GM23338 (cell line): Measurements from ENCODE around the gene SPRED3. TPM values are rescaled to one million over a fixed set of nuclear protein-coding genes. Genes with fewer than 3 reads are reported as not detected.
A peak's percentile ranks its signal among the peaks of the same experiment; 100 is the strongest.

ENCODE experiments used
- ATAC-seq: fragments of 200-7000 bp; cut with Tn5 transposase; 3 replicates; pipeline ENCODE4 v1.9.1; 2020
- DNase-seq: peaks from one replicate; pipeline ENCODE4 v3.0.0-alpha.2; 2015; ENCODE audit warnings: low spot score
- H2AFZ ChIP-seq: fragments of 200-600 bp; sonication (generic); 2 replicates; pipeline ENCODE4 v1.8.0; 2016; ENCODE audit warnings: antibody characterized with exemption, mild to moderate bottlenecking, moderate library complexity
- H3F3A ChIP-seq: fragments of 200-600 bp; sonication (generic); replicated peaks from 2 replicates; pipeline ENCODE4 v1.8.0; 2017; ENCODE audit warnings: antibody characterized with exemption, mixed run types, low read depth
- H3K27ac ChIP-seq: fragments of 200-600 bp; sonication (generic); 2 replicates; pipeline ENCODE4 v1.6.1; 2016; ENCODE audit warnings: low read depth
- H3K27me3 ChIP-seq: fragments of 200-600 bp; sonication (generic); 2 replicates; pipeline ENCODE4 v1.8.0; 2016; ENCODE audit warnings: mild to moderate bottlenecking, mixed run types, moderate library complexity; ENCODE audit not compliant: insufficient read depth
- H3K36me3 ChIP-seq: fragments of 200-600 bp; sonication (generic); 2 replicates; pipeline ENCODE4 v1.8.0; 2016; ENCODE audit warnings: mild to moderate bottlenecking; ENCODE audit not compliant: insufficient read depth
- H3K4me1 ChIP-seq: fragments of 200-600 bp; sonication (generic); 2 replicates; pipeline ENCODE4 v1.8.0; 2016; ENCODE audit warnings: mild to moderate bottlenecking, moderate library complexity; ENCODE audit not compliant: insufficient read depth
- H3K4me2 ChIP-seq: fragments of 200-600 bp; sonication (generic); 2 replicates; pipeline ENCODE4 v1.7.1; 2017; ENCODE audit warnings: mixed run types
- H3K4me3 ChIP-seq: fragments of 200-600 bp; sonication (generic); 2 replicates; pipeline ENCODE4 v1.6.1; 2016; ENCODE audit warnings: mixed run types
- H3K79me2 ChIP-seq: fragments of 200-600 bp; sonication (generic); replicated peaks from 2 replicates; pipeline ENCODE4 v1.8.0; 2017; ENCODE audit warnings: mild to moderate bottlenecking; ENCODE audit not compliant: insufficient read depth
- H3K9me2 ChIP-seq: fragments of 200-600 bp; sonication (generic); 2 replicates; pipeline ENCODE4 v1.8.0; 2017; ENCODE audit not compliant: insufficient read depth
- H4K20me1 ChIP-seq: fragments of 200-600 bp; sonication (generic); replicated peaks from 2 replicates; pipeline ENCODE4 v1.8.0; 2017; ENCODE audit warnings: mild to moderate bottlenecking; ENCODE audit not compliant: insufficient read depth
- H3K27ac Mint-ChIP-seq: 2 replicates; pipeline ENCODE4 v1.8.0; 2020; ENCODE audit warnings: inconsistent platforms, mild to moderate bottlenecking, moderate library complexity, mixed read lengths
- H3K27me3 Mint-ChIP-seq: 3 replicates; pipeline ENCODE4 v1.8.0; 2022; ENCODE audit warnings: low read depth, mild to moderate bottlenecking, moderate library complexity, mixed read lengths, inconsistent platforms; ENCODE audit not compliant: insufficient read depth, poor library complexity
- H3K36me3 Mint-ChIP-seq: 3 replicates; pipeline ENCODE4 v1.8.0; 2021; ENCODE audit warnings: low read depth, mild to moderate bottlenecking, inconsistent platforms, moderate library complexity, mixed read lengths
- H3K4me1 Mint-ChIP-seq: 3 replicates; pipeline ENCODE4 v1.8.0; 2020; ENCODE audit warnings: mild to moderate bottlenecking, inconsistent platforms, mixed read lengths
- H3K4me3 Mint-ChIP-seq: 3 replicates; pipeline ENCODE4 v1.8.0; 2021; ENCODE audit warnings: moderate library complexity, mild to moderate bottlenecking, inconsistent platforms, mixed read lengths
- H3K9me3 Mint-ChIP-seq: 3 replicates; pipeline ENCODE4 v1.8.0; 2020; ENCODE audit warnings: moderate library complexity, mild to moderate bottlenecking, inconsistent platforms, mixed read lengths
- JUNB ChIP-seq: IDR thresholded peaks from one replicate; pipeline ENCODE4 v1.6.1; 2016; ENCODE audit warnings: antibody characterized with exemption; ENCODE audit not compliant: unreplicated experiment
- REST ChIP-seq: IDR thresholded peaks from one replicate; pipeline ENCODE4 v1.6.1; 2018; ENCODE audit warnings: antibody characterized with exemption; ENCODE audit not compliant: unreplicated experiment
- polyA plus RNA-seq: library from polyadenylated mRNA; unstranded; fragments of >200 nt; fragmentation: Nextera tagmentation; extraction: Ambion mirVana; gene quantifications from 2 replicates; pipeline ENCODE4 v1.2.1, GENCODE V29; 2016
- total RNA-seq: library from RNA; depleted of rRNA; stranded (reverse); fragments of >200 nt; shearing (Covaris generic); gene quantifications from 2 replicates; pipeline ENCODE4 v1.2.3, GENCODE V29; 2014
- TF ChIP-seq, protein P1 (sequence below), 2 experiments: fragments of 200-600 bp in 1 of 2; sonication (generic) in 1 of 2; conservative IDR thresholded peaks; 2 replicates each; pipeline versions ENCODE4 v1.5.1 to v1.6.1; 2016 to 2017; ENCODE audit warnings: antibody characterized with exemption in 2 of 2, low read depth in 2 of 2, mild to moderate bottlenecking in 2 of 2, moderate library complexity in 1 of 2

SPRED3 gene
- total and polyA plus RNA-seq, 2 experiments from 2014 or later: 3.9 to 11.6 TPM

DNA sequence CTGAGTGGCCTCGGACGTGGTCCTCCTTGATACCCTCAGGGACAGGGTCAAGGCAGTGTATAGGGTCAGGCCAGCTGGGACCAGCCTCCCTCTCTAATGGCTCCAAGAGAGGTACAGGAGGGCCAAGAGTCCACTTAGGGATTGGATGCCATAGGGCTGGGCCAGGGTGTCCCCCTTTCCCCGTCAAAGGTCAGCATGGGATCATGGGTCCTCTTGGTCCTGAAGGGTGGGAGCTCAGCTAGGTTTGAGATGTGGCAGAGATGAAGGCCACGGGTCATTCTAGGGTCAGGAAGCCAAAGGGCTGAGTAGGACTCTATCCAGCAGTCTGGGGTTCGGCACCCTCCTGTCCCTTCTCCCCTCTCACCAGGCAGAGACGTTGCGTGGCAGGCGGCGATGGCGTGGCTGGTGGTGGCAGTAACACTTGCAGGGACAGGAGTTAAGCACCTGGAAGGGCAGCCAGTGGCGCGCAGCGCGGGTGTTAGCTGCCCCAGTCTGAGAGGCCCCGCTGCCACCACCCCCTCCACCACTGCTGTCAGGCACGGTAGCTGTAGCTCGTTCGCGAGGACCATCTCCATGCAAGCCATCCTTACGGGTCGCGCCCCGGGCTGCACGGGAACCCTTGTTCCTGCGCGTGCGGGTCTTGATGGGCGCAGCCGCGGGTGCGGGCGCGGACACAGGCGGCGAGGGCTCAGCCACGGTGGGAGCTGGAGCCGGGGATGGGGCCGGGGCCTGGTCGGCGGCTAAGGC, 3.3 kb upstream of the SPRED3 start:
- no peaks in the 10 kb centered on the region for H3K9me2 ChIP-seq
- no peaks in the 10 kb centered on the region; the same call in 1 of the 2 replicates for H3K79me2 ChIP-seq
- Mint-ChIP-seq H3K9me3 (no peaks in the 10 kb centered on the region; the same call in 2 of the 3 replicates), H3K27ac (no peak overlapping the region), H3K36me3 (peaks cover 40% of the 10 kb centered on the region), H3K27me3 (peaks cover 37% of the 10 kb centered on the region), H3K4me1 (peaks cover 19% of the 10 kb centered on the region), H3K4me3 (peak overlapping the region; percentile 16; the same call in 2 of the 3 replicates)
- H3K27me3 ChIP-seq: peaks cover 24% of the 10 kb centered on the region
- H3K4me1 ChIP-seq: peaks cover 6% of the 10 kb centered on the region
- H2AFZ ChIP-seq: no peak overlapping the region
- TF ChIP-seq, protein P1, sequence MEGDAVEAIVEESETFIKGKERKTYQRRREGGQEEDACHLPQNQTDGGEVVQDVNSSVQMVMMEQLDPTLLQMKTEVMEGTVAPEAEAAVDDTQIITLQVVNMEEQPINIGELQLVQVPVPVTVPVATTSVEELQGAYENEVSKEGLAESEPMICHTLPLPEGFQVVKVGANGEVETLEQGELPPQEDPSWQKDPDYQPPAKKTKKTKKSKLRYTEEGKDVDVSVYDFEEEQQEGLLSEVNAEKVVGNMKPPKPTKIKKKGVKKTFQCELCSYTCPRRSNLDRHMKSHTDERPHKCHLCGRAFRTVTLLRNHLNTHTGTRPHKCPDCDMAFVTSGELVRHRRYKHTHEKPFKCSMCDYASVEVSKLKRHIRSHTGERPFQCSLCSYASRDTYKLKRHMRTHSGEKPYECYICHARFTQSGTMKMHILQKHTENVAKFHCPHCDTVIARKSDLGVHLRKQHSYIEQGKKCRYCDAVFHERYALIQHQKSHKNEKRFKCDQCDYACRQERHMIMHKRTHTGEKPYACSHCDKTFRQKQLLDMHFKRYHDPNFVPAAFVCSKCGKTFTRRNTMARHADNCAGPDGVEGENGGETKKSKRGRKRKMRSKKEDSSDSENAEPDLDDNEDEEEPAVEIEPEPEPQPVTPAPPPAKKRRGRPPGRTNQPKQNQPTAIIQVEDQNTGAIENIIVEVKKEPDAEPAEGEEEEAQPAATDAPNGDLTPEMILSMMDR (conservative IDR thresholded peaks at IDR 0.05; ENCODE audit: low read depth in 2 of 2): 0 out of 4 replicates have a peak, but pooled peaks of 1 of the 2 experiments have one; percentile 1
- TF ChIP-seq JUNB: no peak
- H3K36me3 ChIP-seq: peaks cover 7% of the 10 kb centered on the region
- ATAC-seq: no peak; the same call in 2 of the 3 replicates
- peaks cover 4% of the 10 kb centered on the region for H4K20me1 ChIP-seq
- peaks cover 15% of the 10 kb centered on the region for H3F3A ChIP-seq
- H3K4me2 ChIP-seq: peak overlapping the region; percentile 95
- H3K4me3 ChIP-seq: peak overlapping the region; percentile 96
- DNase-seq: no peak
- no peak overlapping the region for H3K27ac ChIP-seq

DNA sequence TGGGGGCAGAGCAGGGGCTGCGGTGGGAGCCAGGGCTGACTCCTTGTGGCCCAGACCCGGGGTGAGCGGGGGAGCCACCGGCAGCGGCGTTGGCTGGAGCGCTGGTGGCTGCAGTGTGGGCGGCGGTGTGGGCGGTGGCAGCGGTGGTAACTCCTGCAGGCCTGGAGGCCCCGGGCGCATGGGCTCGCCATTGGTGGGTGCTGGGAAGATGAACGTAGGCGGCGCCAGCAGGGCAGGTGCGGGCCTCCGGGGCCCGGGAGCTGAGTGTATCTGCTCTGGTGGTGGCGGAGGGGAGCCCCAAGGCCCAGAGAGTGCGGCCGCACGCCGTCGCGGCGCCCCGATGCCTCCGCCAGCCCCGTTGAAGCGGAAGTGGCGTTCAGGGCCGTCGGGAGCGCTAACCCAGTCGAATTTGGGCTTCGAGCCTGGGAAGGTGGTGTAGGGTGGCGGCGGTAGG, 2.7 kb upstream of the SPRED3 start:
- peak overlapping the region; percentile 95 for H3K4me2 ChIP-seq

More for the DNA sequence above, 2.7 kb upstream of the SPRED3 start:
- Mint-ChIP-seq H3K4me3 (peak overlapping the region; percentile 86; the same call in 2 of the 3 replicates), H3K27ac (no peak overlapping the region), H3K4me1 (peaks cover 24% of the 10 kb centered on the region), H3K9me3 (no peaks in the 10 kb centered on the region; the same call in 2 of the 3 replicates), H3K36me3 (peaks cover 36% of the 10 kb centered on the region), H3K27me3 (peaks cover 35% of the 10 kb centered on the region)
- ATAC-seq: peak; percentile 21
- peaks cover 24% of the 10 kb centered on the region for H3K27me3 ChIP-seq
- peaks cover 6% of the 10 kb centered on the region for H3K36me3 ChIP-seq
- DNase-seq: peak; percentile 83
- peaks cover 6% of the 10 kb centered on the region for H3K4me1 ChIP-seq
- H3K9me2 ChIP-seq: no peaks in the 10 kb centered on the region
- TF ChIP-seq, protein P1 (conservative IDR thresholded peaks at IDR 0.05; ENCODE audit: low read depth in 2 of 2): 0 out of 4 replicates have a peak, but pooled peaks of 1 of the 2 experiments have one; percentile 1
- TF ChIP-seq REST: no peak
- peak overlapping the region; percentile 96 for H3K4me3 ChIP-seq
- H3F3A ChIP-seq: peaks cover 15% of the 10 kb centered on the region
- H3K79me2 ChIP-seq: peaks cover 2% of the 10 kb centered on the region
- H2AFZ ChIP-seq: no peak overlapping the region
- peaks cover 6% of the 10 kb centered on the region for H4K20me1 ChIP-seq
- no peak overlapping the region for H3K27ac ChIP-seq
